GM12865 (cell line): ENCODE measurements around the gene CALD1.

Experiments used
- DNase-seq: peaks from one replicate; pipeline ENCODE4 v3.0.0; 2010; ENCODE audit warnings: low read depth
- H3K4me3 ChIP-seq: 2 replicates; pipeline ENCODE4 v1.5.1; 2011; ENCODE audit warnings: mild to moderate bottlenecking, low read depth, low read length, control low read depth
- TF ChIP-seq, protein P1 (sequence below): IDR thresholded peaks from 2 replicates; pipeline ENCODE4 v1.5.1; 2011; ENCODE audit warnings: low read length, control low read depth, low read depth, inconsistent platforms; ENCODE audit not compliant: insufficient read depth; ENCODE audit errors: missing control alignments

The CALD1 gene

DNA sequence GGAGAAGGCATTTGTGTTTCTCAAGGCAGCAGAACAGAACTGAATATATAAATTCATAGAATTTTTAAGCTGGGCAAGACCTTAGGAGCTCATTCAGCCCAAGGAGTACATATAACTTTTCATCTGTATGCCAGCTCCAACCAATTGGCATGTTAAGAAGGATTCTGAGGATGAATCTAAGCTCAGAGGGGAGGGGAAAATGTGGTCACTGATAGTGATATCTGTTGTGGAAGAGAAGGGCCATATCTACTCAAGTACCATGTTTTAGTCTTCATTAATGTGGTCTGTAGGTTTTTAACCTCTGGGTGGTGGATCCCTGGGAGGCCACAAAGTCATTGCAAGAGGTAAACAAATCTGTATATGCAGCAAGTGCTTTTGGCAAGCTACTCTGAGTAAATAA lies 6.4 kb downstream of the CALD1 start:
- TF ChIP-seq, protein P1, sequence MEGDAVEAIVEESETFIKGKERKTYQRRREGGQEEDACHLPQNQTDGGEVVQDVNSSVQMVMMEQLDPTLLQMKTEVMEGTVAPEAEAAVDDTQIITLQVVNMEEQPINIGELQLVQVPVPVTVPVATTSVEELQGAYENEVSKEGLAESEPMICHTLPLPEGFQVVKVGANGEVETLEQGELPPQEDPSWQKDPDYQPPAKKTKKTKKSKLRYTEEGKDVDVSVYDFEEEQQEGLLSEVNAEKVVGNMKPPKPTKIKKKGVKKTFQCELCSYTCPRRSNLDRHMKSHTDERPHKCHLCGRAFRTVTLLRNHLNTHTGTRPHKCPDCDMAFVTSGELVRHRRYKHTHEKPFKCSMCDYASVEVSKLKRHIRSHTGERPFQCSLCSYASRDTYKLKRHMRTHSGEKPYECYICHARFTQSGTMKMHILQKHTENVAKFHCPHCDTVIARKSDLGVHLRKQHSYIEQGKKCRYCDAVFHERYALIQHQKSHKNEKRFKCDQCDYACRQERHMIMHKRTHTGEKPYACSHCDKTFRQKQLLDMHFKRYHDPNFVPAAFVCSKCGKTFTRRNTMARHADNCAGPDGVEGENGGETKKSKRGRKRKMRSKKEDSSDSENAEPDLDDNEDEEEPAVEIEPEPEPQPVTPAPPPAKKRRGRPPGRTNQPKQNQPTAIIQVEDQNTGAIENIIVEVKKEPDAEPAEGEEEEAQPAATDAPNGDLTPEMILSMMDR, result no peak
- no peak for DNase-seq
- no peak overlapping the region for H3K4me3 ChIP-seq

GRCh38 chr7:134787064-134787463 lies 7.6 kb downstream of the CALD1 start:
- DNase-seq, result no peak
- no peak overlapping the region for H3K4me3 ChIP-seq
- TF ChIP-seq, protein P1, result no peak

DNA sequence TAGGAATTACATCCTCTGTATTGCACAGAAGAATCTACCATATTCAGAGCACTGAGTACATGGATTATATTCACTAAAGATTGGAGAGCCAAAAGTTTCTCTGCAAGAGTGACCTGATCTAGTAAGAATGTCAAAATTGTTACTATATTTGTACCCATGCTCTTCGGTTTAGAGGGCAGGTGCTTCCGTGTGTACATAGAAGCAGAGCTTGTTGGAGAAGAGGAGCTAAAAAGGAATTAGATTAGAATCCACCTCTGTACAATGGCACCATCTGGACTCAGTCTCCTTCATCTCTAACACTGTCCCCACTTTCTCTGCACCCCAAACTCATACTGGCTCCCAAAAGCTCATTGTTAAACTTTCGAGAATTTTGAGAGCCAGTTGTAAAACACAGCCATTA lies 8.3 kb downstream of the CALD1 start:
- DNase-seq, result no peak
- H3K4me3 ChIP-seq, result no peak overlapping the region
- TF ChIP-seq, protein P1, result no peak

- H3K4me3 ChIP-seq, result no peak overlapping the region
- TF ChIP-seq, protein P1, result no peak
- DNase-seq, result no peak
Measured at GRCh38 chr7:134788191-134788590, 8.8 kb downstream of the CALD1 start.

DNA sequence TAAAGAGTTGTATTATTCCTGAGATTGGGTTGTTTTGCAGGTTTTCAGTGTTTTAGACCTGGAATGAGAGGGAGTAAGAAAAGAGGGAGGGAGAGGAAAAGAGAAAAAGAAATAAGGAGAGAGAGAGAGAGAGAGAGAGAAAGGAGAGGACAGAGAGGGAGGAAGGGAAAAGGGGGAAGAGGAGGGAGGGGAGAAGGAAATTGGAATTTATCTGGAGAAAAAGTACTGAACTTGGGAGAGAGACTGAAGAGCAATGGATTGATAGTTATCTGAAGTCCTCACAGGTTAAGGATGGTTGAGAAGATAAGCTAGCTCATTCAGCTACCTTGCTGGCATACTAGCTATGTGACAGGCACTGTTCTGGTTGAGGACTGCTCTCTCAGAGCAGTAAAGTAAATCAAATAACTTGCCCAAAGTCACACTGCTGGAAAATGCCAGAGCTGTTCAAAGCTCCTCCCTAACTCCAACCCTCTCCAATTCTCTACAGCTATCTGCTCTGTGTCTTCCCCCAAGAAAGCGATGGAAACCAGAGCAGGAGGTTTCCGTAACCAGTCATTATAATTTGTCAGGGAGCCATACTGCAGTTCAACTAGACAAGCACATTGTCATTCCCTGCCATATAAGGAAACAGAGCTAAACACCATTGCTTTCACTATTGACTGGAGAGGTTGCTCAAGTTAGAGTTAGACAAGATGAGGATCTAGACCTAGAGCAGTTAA lies 10.7 kb downstream of the CALD1 start:
- TF ChIP-seq, protein P1, result no peak
- DNase-seq, result peak; percentile 27
- no peak overlapping the region for H3K4me3 ChIP-seq

DNA sequence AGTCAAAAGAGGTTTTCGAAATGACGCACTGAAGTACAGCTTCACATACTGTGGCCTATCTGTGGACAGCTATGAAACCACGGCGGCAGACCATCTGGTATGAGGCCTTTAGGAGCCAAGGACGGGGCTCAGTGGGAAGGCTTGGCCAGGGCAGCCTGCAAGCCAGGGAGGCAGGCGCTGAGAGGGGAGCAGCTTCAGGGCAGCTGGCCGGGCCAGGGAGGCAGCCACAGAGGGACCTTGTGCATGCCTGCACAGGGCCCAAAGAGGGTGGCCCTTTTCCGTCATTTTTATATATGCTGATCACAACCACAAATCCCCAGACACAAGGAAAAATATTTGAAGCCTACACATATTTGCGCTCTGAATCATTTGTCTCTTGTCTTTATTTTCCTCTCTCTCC lies 13.5 kb downstream of the CALD1 start:
- peak; percentile 37 for DNase-seq
- TF ChIP-seq, protein P1, result no peak
- no peak overlapping the region for H3K4me3 ChIP-seq

DNA sequence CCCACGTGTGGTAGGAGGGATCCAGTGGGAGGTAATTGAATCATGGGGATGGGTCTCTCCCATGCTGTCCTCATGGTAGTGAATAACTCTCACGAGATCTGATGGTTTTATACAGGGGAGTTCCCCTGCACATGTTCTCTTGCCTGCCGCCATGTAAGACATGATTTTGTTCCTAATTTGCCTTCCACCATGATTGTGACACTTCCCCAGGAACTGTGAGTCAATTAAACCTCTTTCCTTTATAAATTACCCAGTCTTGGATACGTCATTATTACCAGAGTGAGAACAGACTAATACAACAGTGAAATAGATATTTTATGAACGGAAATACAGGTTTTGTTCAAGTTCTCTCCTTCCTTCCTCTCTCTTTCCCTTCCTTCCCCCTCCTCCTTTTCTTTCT lies 15.8 kb downstream of the CALD1 start:
- DNase-seq, result no peak
- H3K4me3 ChIP-seq, result no peak overlapping the region
- TF ChIP-seq, protein P1, result no peak
